HCEC 1CT (cell line): ENCODE data around the gene BANF1.
"Not testable (repeated sequence)": the region's sequence is repeated elsewhere in the genome, so short reads cannot be mapped to it uniquely, and the experiment has no call there.

Experiments
- DNase-seq: peaks from one replicate; pipeline ENCODE4 v3.0.0-alpha.2; 2017

Gene BANF1

GRCh38 chr11:65978391-65979238 lies 23.7 kb upstream of the BANF1 start:
- no peak for DNase-seq

- no peak for DNase-seq
Observed at GRCh38 chr11:65979261-65979759, 23.0 kb upstream of the BANF1 start.

- DNase-seq: no peak
Observed at GRCh38 chr11:65981101-65981740, 21.1 kb upstream of the BANF1 start.

- DNase-seq: no peak
Observed at GRCh38 chr11:65981972-65982823, 20.1 kb upstream of the BANF1 start.

- no peak for DNase-seq
Observed at GRCh38 chr11:65982824-65983588, 19.3 kb upstream of the BANF1 start.

GRCh38 chr11:65983589-65983987 lies 18.7 kb upstream of the BANF1 start:
- no peak for DNase-seq

GRCh38 chr11:65987336-65987735 lies 15.0 kb upstream of the BANF1 start:
- no peak for DNase-seq

- DNase-seq: peak; percentile 90
Observed at GRCh38 chr11:65988791-65989592, 13.3 kb upstream of the BANF1 start.

- DNase-seq: no peak
Observed at GRCh38 chr11:65992056-65992455, 10.2 kb upstream of the BANF1 start.

- no peak for DNase-seq
Observed at GRCh38 chr11:65997286-65997685, 5.0 kb upstream of the BANF1 start.

GRCh38 chr11:66002648-66003225 lies 434 bp downstream of the BANF1 start:
- peak; percentile 53 for DNase-seq

GRCh38 chr11:66003291-66003690 lies 988 bp downstream of the BANF1 start:
- DNase-seq: no peak

- no peak for DNase-seq
Observed at GRCh38 chr11:66004186-66004585, 1.9 kb downstream of the BANF1 start.

- no peak for DNase-seq
Observed at GRCh38 chr11:66006134-66006890, 4.0 kb downstream of the BANF1 start.

- DNase-seq: no peak
Observed at GRCh38 chr11:66006891-66007176, 4.5 kb downstream of the BANF1 start.

GRCh38 chr11:66007201-66007634 lies 4.9 kb downstream of the BANF1 start:
- DNase-seq: no peak

GRCh38 chr11:66008095-66008467 lies 5.8 kb downstream of the BANF1 start:
- DNase-seq: no peak

GRCh38 chr11:66008468-66009101 lies 6.3 kb downstream of the BANF1 start:
- no peak for DNase-seq

GRCh38 chr11:66010036-66010435 lies 7.7 kb downstream of the BANF1 start:
- not testable (repeated sequence) for DNase-seq

- DNase-seq: peak; percentile 44
Observed at GRCh38 chr11:66011239-66011784, 9.0 kb downstream of the BANF1 start.
